GM12872 (cell line): ENCODE data around the gene TMEM61.

Experiments
- TF ChIP-seq, protein P1 (sequence below): IDR thresholded peaks from 3 replicates; pipeline ENCODE4 v1.5.1; 2011; ENCODE audit warnings: low read depth, mild to moderate bottlenecking, low read length, moderate library complexity; ENCODE audit not compliant: insufficient read depth

The TMEM61 gene

DNA sequence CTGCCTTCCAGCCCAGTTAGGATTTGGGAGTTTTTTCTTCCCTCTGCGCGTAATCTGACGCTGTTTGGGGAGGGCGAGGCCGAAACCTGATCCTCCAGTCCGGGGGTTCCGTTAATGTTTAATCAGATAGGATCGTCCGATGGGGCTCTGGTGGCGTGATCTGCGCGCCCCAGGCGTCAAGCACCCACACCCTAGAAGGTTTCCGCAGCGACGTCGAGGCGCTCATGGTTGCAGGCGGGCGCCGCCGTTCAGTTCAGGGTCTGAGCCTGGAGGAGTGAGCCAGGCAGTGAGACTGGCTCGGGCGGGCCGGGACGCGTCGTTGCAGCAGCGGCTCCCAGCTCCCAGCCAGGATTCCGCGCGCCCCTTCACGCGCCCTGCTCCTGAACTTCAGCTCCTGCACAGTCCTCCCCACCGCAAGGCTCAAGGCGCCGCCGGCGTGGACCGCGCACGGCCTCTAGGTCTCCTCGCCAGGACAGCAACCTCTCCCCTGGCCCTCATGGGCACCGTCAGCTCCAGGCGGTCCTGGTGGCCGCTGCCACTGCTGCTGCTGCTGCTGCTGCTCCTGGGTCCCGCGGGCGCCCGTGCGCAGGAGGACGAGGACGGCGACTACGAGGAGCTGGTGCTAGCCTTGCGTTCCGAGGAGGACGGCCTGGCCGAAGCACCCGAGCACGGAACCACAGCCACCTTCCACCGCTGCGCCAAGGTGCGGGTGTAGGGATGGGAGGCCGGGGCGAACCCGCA, 59.1 kb downstream of the TMEM61 start, which contains the start of gene PCSK9:
TSS of gene PCSK9 (plus strand) at position 207 of the 741 bp plus-strand sequence. CDS start at position 497, 290 bp downstream.
- TF ChIP-seq, protein P1, sequence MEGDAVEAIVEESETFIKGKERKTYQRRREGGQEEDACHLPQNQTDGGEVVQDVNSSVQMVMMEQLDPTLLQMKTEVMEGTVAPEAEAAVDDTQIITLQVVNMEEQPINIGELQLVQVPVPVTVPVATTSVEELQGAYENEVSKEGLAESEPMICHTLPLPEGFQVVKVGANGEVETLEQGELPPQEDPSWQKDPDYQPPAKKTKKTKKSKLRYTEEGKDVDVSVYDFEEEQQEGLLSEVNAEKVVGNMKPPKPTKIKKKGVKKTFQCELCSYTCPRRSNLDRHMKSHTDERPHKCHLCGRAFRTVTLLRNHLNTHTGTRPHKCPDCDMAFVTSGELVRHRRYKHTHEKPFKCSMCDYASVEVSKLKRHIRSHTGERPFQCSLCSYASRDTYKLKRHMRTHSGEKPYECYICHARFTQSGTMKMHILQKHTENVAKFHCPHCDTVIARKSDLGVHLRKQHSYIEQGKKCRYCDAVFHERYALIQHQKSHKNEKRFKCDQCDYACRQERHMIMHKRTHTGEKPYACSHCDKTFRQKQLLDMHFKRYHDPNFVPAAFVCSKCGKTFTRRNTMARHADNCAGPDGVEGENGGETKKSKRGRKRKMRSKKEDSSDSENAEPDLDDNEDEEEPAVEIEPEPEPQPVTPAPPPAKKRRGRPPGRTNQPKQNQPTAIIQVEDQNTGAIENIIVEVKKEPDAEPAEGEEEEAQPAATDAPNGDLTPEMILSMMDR: no peak

DNA sequence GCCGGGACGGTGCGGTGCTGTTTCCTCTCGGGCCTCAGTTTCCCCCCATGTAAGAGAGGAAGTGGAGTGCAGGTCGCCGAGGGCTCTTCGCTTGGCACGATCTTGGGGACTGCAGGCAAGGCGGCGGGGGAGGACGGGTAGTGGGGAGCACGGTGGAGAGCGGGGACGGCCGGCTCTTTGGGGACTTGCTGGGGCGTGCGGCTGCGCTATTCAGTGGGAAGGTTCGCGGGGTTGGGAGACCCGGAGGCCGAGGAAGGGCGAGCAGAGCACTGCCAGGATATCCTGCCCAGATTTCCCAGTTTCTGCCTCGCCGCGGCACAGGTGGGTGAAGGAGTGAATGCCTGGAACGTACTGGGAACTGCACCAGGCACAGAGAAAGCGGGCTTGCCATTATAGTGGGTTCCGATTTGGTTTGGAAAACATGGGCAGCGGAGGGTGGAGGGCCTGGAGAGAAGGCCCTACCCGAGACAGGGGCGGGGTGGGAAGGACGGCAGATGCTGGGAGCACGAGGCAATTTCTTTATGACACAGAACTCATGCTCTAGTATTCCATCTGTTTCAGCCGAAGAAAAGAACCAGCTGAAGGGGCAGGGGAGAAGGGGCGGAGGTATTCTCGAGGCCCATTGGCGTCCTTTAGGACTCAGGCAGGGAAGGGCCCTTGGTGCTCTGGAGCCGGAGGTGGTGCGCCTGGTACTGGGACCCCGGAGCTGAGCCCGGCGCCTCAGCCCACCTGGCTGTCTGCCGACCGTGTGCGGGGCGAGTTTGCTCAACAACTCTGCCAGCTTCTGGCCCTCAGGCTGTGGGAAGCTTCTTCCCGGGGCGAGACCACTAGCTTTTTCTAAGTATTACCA, 59.9 kb downstream of the TMEM61 start:
- TF ChIP-seq, protein P1: no peak

DNA sequence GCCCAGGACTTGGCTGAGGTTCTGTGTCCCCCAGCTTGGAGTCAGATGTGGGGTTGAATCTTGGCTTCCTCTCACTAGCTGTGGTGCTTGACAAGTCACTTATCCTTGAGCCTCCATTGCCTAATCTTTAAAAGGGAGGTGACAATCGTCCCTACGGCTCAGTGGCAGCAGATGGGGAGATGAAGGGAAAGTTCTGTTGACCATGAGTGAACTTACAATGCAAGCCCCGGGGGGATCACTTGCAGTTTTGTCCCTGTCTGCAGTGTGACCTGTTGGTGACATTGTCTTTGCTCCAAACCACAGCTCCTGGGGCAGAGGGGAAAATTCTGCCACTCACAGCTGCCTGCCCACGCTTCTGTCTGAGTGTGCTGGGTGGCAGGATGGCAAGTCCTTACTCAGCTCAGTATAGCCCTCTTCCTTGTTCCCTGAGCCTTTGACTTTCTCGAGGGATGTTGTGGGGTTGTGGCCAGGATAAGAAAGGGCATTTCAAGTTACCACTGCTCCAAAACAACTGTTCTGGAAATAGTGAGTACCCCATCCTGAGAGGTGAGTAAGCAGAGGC, 60.6 kb downstream of the TMEM61 start:
- TF ChIP-seq, protein P1: no peak

DNA sequence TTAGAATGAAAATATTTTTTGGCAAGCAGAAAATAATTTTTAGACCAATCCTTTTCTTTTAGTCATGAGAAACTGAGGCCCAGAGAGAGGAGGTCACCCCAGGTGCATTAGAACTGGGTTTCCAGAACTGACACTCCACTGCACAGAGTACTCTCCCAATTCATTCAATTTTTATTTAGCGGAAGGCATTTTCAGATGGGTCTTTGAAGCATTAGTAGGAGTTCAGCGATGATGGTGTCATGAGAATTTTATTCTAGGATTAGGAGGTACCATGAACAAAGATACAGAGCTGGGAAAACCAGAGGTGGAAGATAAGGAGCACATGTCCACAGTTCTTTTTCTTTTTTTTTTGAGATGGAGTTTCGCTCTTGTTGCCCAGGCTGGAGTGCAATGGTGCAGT, 61.2 kb downstream of the TMEM61 start:
- TF ChIP-seq, protein P1: no peak
